H1 (cell line): ENCODE results near the gene PLEKHA1. TPM values are rescaled to one million over a fixed set of nuclear protein-coding genes. Genes with fewer than 3 reads are reported as not detected.

Experiments
- CBX5 ChIP-seq: fragments of 300-800, 300-1000 bp; sonication (generic); IDR thresholded peaks from 2 replicates; pipeline ENCODE4 v1.7.1; 2016; ENCODE audit warnings: antibody characterized with exemption, low read length, low read depth
- CBX8 ChIP-seq: fragments of 300-800, 300-1000 bp; sonication (generic); IDR thresholded peaks from 2 replicates; pipeline ENCODE4 v1.7.1; 2016; ENCODE audit warnings: low read depth, low read length, borderline replicate concordance
- CEBPB ChIP-seq: IDR thresholded peaks from 2 replicates; pipeline ENCODE4 v1.6.1; 2012; ENCODE audit warnings: low read depth, low read length
- EZH2 ChIP-seq: fragments of 200-600 bp; sonication (generic); IDR thresholded peaks from 2 replicates; pipeline ENCODE4 v1.7.1; 2012; ENCODE audit warnings: low read depth, mild to moderate bottlenecking, moderate library complexity, low read length, inconsistent platforms; ENCODE audit not compliant: severe bottlenecking
- GTF2F1 ChIP-seq: IDR thresholded peaks from 2 replicates; pipeline ENCODE4 v1.6.1; 2012; ENCODE audit warnings: low read depth, low read length, improper control_type of control experiment, borderline replicate concordance
- HDAC6 ChIP-seq: IDR thresholded peaks from one replicate; pipeline ENCODE4 v1.7.1; 2012; ENCODE audit warnings: low read depth, mild to moderate bottlenecking, inconsistent platforms, low read length, moderate library complexity
- JUN ChIP-seq: IDR thresholded peaks from 2 replicates; pipeline ENCODE4 v1.6.1; 2011; ENCODE audit warnings: low read depth, mild to moderate bottlenecking, improper control_type of control experiment, low read length
- JUND ChIP-seq: IDR thresholded peaks from 2 replicates; pipeline ENCODE4 v1.6.1; 2011; ENCODE audit warnings: mild to moderate bottlenecking, improper control_type of control experiment, low read length
- KDM1A ChIP-seq: fragments of 200-600, 300-600 bp; sonication (generic); IDR thresholded peaks from 2 replicates; pipeline ENCODE4 v1.7.1; 2016; ENCODE audit warnings: mild to moderate bottlenecking, low read length, borderline replicate concordance
- KDM4A ChIP-seq: IDR thresholded peaks from one replicate; pipeline ENCODE4 v1.7.1; 2012; ENCODE audit warnings: low read depth, mild to moderate bottlenecking, moderate library complexity, low read length, inconsistent platforms; ENCODE audit not compliant: severe bottlenecking
- MAFK ChIP-seq: IDR thresholded peaks from 2 replicates; pipeline ENCODE4 v1.6.1; 2012; ENCODE audit warnings: low read depth, mild to moderate bottlenecking, improper control_type of control experiment, low read length
- MAX ChIP-seq: IDR thresholded peaks from 2 replicates; pipeline ENCODE4 v1.6.1; 2012; ENCODE audit warnings: inconsistent platforms
- NANOG ChIP-seq: IDR thresholded peaks from 2 replicates; pipeline ENCODE4 v1.6.1; 2011; ENCODE audit warnings: low read length, low read depth, mild to moderate bottlenecking, inconsistent platforms; ENCODE audit not compliant: insufficient read depth, poor library complexity, severe bottlenecking
- NRF1 ChIP-seq: IDR thresholded peaks from 2 replicates; pipeline ENCODE4 v1.6.1; 2011; ENCODE audit warnings: mild to moderate bottlenecking, low read depth, low read length, improper control_type of control experiment
- POLR2A ChIP-seq, 2 experiments: IDR thresholded peaks; 1 replicate in 1 of 2; 2 replicates in 1 of 2; pipeline ENCODE4 v1.6.1; 2011; ENCODE audit warnings: low read depth in 2 of 2, low read length in 2 of 2, mild to moderate bottlenecking in 2 of 2; ENCODE audit errors: control extremely low read depth in 1 of 2
- RBBP5 ChIP-seq: IDR thresholded peaks from 2 replicates; pipeline ENCODE4 v1.7.1; 2012; ENCODE audit warnings: low read depth, mild to moderate bottlenecking, inconsistent platforms, low read length, moderate library complexity, borderline replicate concordance
- RNF2 ChIP-seq: fragments of 200-900, 300-1000 bp; sonication (generic); IDR thresholded peaks from 2 replicates; pipeline ENCODE4 v1.7.1; 2016; ENCODE audit warnings: borderline replicate concordance, low read depth, mild to moderate bottlenecking, antibody characterized with exemption, low read length; ENCODE audit not compliant: poor library complexity, severe bottlenecking; ENCODE audit errors: missing control alignments
- SIRT6 ChIP-seq: IDR thresholded peaks from one replicate; pipeline ENCODE4 v1.7.1; 2012; ENCODE audit warnings: low read length, inconsistent platforms
- SP4 ChIP-seq: IDR thresholded peaks from 2 replicates; pipeline ENCODE4 v1.6.1; 2012; ENCODE audit warnings: low read length, inconsistent platforms
- SRF ChIP-seq: IDR thresholded peaks from 2 replicates; pipeline ENCODE4 v1.6.1; 2011; ENCODE audit warnings: mild to moderate bottlenecking, low read depth, low read length, moderate library complexity
- TAF1 ChIP-seq: IDR thresholded peaks from 2 replicates; pipeline ENCODE4 v1.6.1; 2011; ENCODE audit warnings: mild to moderate bottlenecking, low read depth, low read length
- TBP ChIP-seq: IDR thresholded peaks from 2 replicates; pipeline ENCODE4 v1.6.1; 2011; ENCODE audit warnings: low read depth, low read length, improper control_type of control experiment
- TCF12 ChIP-seq: IDR thresholded peaks from 2 replicates; pipeline ENCODE4 v1.6.1; 2011; ENCODE audit warnings: low read depth, mild to moderate bottlenecking, low read length
- USF2 ChIP-seq: IDR thresholded peaks from 2 replicates; pipeline ENCODE4 v1.6.1; 2011; ENCODE audit warnings: low read length, improper control_type of control experiment
- YY1 ChIP-seq: IDR thresholded peaks from 2 replicates; pipeline ENCODE4 v1.6.1; 2011; ENCODE audit warnings: low read depth, mild to moderate bottlenecking, low read length
- polyA plus RNA-seq, 7 experiments: library from polyadenylated mRNA; depleted of rRNA in 3 of 7; stranded (reverse) in 5 of 7; unstranded in 2 of 7; fragments of >200 nt in 5 of 7; fragments of 200-250 nt in 2 of 7; gene quantifications; 1 replicate in 5 of 7; 2 replicates in 1 of 7; 4 replicates in 1 of 7; pipeline versions ENCODE4 v1.2.1 to v1.2.3, GENCODE V29; 2011 to 2013; ENCODE audit warnings: missing spikeins in 2 of 7, mixed read lengths in 2 of 7
- total RNA-seq: library from RNA; stranded (reverse); fragmentation: NEBNext Ultra II Directional; extraction: Animal tissue kit (Norgen Biotek cat#: 25700); gene quantifications from 2 replicates; pipeline ENCODE4 v1.2.1, GENCODE V29; 2021
- TF ChIP-seq, protein P1 (sequence below): IDR thresholded peaks from 2 replicates; pipeline ENCODE4 v1.6.1; 2011; ENCODE audit warnings: low read depth, mild to moderate bottlenecking, low read length; ENCODE audit not compliant: insufficient read depth

PLEKHA1 gene
- total and polyA plus RNA-seq, 2 of the 8 experiments (the other 6 are each of a cell fraction or from before 2014, with no cell fraction given): 15.6 to 39.7 TPM

DNA sequence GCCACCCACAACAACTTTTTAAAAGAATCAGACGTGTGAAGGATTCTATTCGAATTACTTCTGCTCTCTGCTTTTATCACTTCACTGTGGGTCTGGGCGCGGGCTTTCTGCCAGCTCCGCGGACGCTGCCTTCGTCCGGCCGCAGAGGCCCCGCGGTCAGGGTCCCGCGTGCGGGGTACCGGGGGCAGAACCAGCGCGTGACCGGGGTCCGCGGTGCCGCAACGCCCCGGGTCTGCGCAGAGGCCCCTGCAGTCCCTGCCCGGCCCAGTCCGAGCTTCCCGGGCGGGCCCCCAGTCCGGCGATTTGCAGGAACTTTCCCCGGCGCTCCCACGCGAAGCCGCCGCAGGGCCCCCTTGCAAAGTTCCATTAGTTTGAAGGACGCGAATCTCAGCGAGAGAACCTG is 86.4 kb downstream of the PLEKHA1 start (continued):
- TF ChIP-seq TAF1: no peak
- TF ChIP-seq MAX: no peak
- TF ChIP-seq SIRT6: no peak
- peak; percentile 41 for TF ChIP-seq KDM4A
- TF ChIP-seq USF2: no peak
- TF ChIP-seq, protein P1, sequence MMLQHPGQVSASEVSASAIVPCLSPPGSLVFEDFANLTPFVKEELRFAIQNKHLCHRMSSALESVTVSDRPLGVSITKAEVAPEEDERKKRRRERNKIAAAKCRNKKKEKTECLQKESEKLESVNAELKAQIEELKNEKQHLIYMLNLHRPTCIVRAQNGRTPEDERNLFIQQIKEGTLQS: no peak
- TF ChIP-seq CEBPB: no peak
- no peak for TF ChIP-seq TBP
- no peak for TF ChIP-seq JUN
- TF ChIP-seq NRF1: no peak
- no peak for TF ChIP-seq NANOG
- no peak for TF ChIP-seq JUND
- TF ChIP-seq RBBP5: no peak
- no peak for TF ChIP-seq CBX8
- TF ChIP-seq SP4: no peak
- no peak for TF ChIP-seq HDAC6
- no peak for TF ChIP-seq SRF
- no peak for TF ChIP-seq CBX5
- TF ChIP-seq GTF2F1: no peak
- TF ChIP-seq YY1: no peak
- TF ChIP-seq POLR2A (IDR thresholded peaks at IDR 0.05; ENCODE audit: control extremely low read depth in 1 of 2, low read depth in 2 of 2, low read length in 2 of 2): no peak
- no peak for TF ChIP-seq KDM1A
- peak; percentile 62 for TF ChIP-seq EZH2
- TF ChIP-seq TCF12: no peak
- TF ChIP-seq MAFK: no peak
- TF ChIP-seq RNF2: peak; percentile 33
